Endothelial cell of umbilical vein (primary cell): ENCODE data around the gene TAF1A. TPM values are rescaled to one million over a fixed set of nuclear protein-coding genes. Genes with fewer than 3 reads are reported as not detected.
A peak's percentile ranks its signal among the peaks of the same experiment; 100 is the strongest.

Experiments
- BruUV-seq: library from RNA; stranded (reverse); fragments of 400-500 nt; replicated peaks from 2 replicates; lab custom pipeline; 2021; lab: Mats Ljungman, UMichigan
- CTCF ChIA-PET: fragments of 300-600, 350-600 bp; sonication (Branson Sonifier 250); formaldehyde crosslinking; loops from one replicate; lab custom pipeline; 2021; ENCODE audit warnings: antibody characterized with exemption, inconsistent platforms; lab: Charles Lee
- POLR2A ChIA-PET: fragments of 300-600, 350-600 bp; sonication (Branson Sonifier 250); formaldehyde crosslinking; loops from one replicate; lab custom pipeline; 2021; ENCODE audit warnings: antibody characterized with exemption, inconsistent platforms; lab: Charles Lee
- DNase-seq: peaks from one replicate; pipeline ENCODE4 v3.0.0-alpha.2; 2011; ENCODE audit warnings: low read depth, low spot score
- FAIRE-seq: peaks from 2 replicates; lab custom pipeline; 2011; peaks lifted over from hg19 to GRCh38; lab: Jason Lieb, UNC
- H2AFZ ChIP-seq: 2 replicates; pipeline ENCODE4 v1.6.0; 2012; ENCODE audit warnings: low read depth, low read length, control low read depth, inconsistent platforms
- H3K27ac ChIP-seq: 2 replicates; pipeline ENCODE4 v1.5.1; 2011; ENCODE audit warnings: low read depth, mild to moderate bottlenecking, control low read depth, low read length, moderate library complexity; ENCODE audit not compliant: insufficient read depth
- H3K27me3 ChIP-seq, 2 experiments: 2 replicates each; pipeline versions ENCODE4 v1.6.0 to v1.6.1; 2011; ENCODE audit warnings: low read length in 2 of 2, mixed read lengths in 1 of 2; ENCODE audit not compliant: control insufficient read depth in 2 of 2, insufficient read depth in 2 of 2
- H3K36me3 ChIP-seq, 2 experiments: 2 replicates in 1 of 2; 3 replicates in 1 of 2; pipeline ENCODE4 v1.5.1; 2011; ENCODE audit warnings: low read length in 2 of 2, mild to moderate bottlenecking in 1 of 2, moderate library complexity in 1 of 2; ENCODE audit not compliant: control insufficient read depth in 2 of 2, insufficient read depth in 2 of 2; ENCODE audit errors: extremely low read depth in 1 of 2
- H3K4me1 ChIP-seq: 3 replicates; pipeline ENCODE4 v1.5.1; 2011; ENCODE audit warnings: mild to moderate bottlenecking, low read length; ENCODE audit not compliant: control insufficient read depth, insufficient read depth; ENCODE audit errors: extremely low read depth
- H3K4me2 ChIP-seq: 2 replicates; pipeline ENCODE4 v1.6.1; 2011; ENCODE audit warnings: low read length, control low read depth, mixed read lengths; ENCODE audit not compliant: insufficient read depth
- H3K4me3 ChIP-seq, 3 experiments: fragments of 200-600 bp in 1 of 3; sonication (generic), shearing (Covaris generic) in 1 of 3; replicated peaks in 1 of 3; 2 replicates each; pipeline ENCODE4 v1.5.1; 2011 to 2016; ENCODE audit warnings: control low read depth in 3 of 3, low read length in 3 of 3, mild to moderate bottlenecking in 2 of 3, inconsistent platforms in 1 of 3, low read depth in 1 of 3, moderate library complexity in 1 of 3; ENCODE audit not compliant: insufficient read depth in 1 of 3
- H3K79me2 ChIP-seq: 2 replicates; pipeline ENCODE4 v1.6.0; 2012; ENCODE audit warnings: low read length, inconsistent platforms; ENCODE audit not compliant: control insufficient read depth, insufficient read depth
- H3K9ac ChIP-seq: replicated peaks from 2 replicates; pipeline ENCODE3; 2011; ENCODE audit warnings: low read length, control low read depth; ENCODE audit not compliant: insufficient read depth; ENCODE audit errors: extremely low read depth
- H3K9me1 ChIP-seq: replicated peaks from 3 replicates; pipeline ENCODE4 v1.6.0; 2011; ENCODE audit warnings: mild to moderate bottlenecking, low read length; ENCODE audit not compliant: control insufficient read depth, insufficient read depth; ENCODE audit errors: extremely low read depth
- H3K9me3 ChIP-seq: replicated peaks from 2 replicates; pipeline ENCODE4 v1.5.1; 2012; ENCODE audit warnings: low read length, inconsistent platforms; ENCODE audit not compliant: control insufficient read depth, insufficient read depth
- H4K20me1 ChIP-seq: replicated peaks from 2 replicates; pipeline ENCODE3; 2011; ENCODE audit warnings: mild to moderate bottlenecking, low read length; ENCODE audit not compliant: control insufficient read depth, insufficient read depth; ENCODE audit errors: extremely low read depth
- JUN ChIP-seq: IDR thresholded peaks from 2 replicates; pipeline ENCODE4 v1.6.1; 2011; ENCODE audit warnings: borderline replicate concordance, low read depth; ENCODE audit not compliant: insufficient read length, insufficient read depth
- MAX ChIP-seq: IDR thresholded peaks from 2 replicates; pipeline ENCODE4 v1.6.1; 2011; ENCODE audit not compliant: insufficient read depth, insufficient read length
- MYC ChIP-seq: IDR thresholded peaks from one replicate; pipeline ENCODE4 v1.6.1; 2011; ENCODE audit warnings: mild to moderate bottlenecking, low read depth, low read length
- POLR2A ChIP-seq: IDR thresholded peaks from 2 replicates; pipeline ENCODE4 v1.6.1; 2012; ENCODE audit warnings: low read depth, mild to moderate bottlenecking, control low read depth, low read length
- POLR2AphosphoS5 ChIP-seq: IDR thresholded peaks from 2 replicates; pipeline ENCODE4 v1.6.1; 2012; ENCODE audit warnings: low read depth, mild to moderate bottlenecking, control low read depth, low read length, moderate library complexity; ENCODE audit not compliant: insufficient read depth
- dilution Hi-C: fragments of 300-500 bp; cut with MboI; formaldehyde crosslinking; loops from one replicate; pipeline ENCODE4 v1.15.0; 2019; ENCODE audit warnings: low sequenced_read_pairs; ENCODE audit not compliant: extremely low pct_ligation_motif_present
- intact Hi-C: fragments of 100-400 bp; cut with micrococcal nuclease; formaldehyde crosslinking; loops from one replicate; pipeline ENCODE4 v1.10.0; 2022
- polyA plus RNA-seq, 4 experiments: library from polyadenylated mRNA; depleted of rRNA in 3 of 4; stranded (reverse) in 3 of 4; unstranded in 1 of 4; fragments of >200 nt; gene quantifications; 2 replicates each; pipeline versions ENCODE4 v1.2.1 to v1.2.3, GENCODE V29; 2011 to 2012; ENCODE audit warnings: missing spikeins in 1 of 4
- total RNA-seq: library from RNA; stranded (reverse); gene quantifications from 2 replicates; pipeline ENCODE4 v1.2.3, GENCODE V29; 2021

TAF1A gene
- total and polyA plus RNA-seq, 2 donors (not counting 3 experiments of a cell fraction or from before 2014, with no cell fraction given) = 1.3 to 5.3 TPM

GRCh38 chr1:222618001-222618879 lies 28.5 kb upstream of the TAF1A start, which contains the start of gene MIA3:
Gene MIA3, plus strand, starts transcription at chr1:222618097. Its CDS starts 14 bp downstream, at chr1:222618111.
- intact Hi-C loops = loop anchor here (1.0 to 5.0 kb wide), 3 partner anchors 17 to 36 kb away; no protein-coding TSS in a partner anchor
- Histone ChIP-seq H3K4me2 (peak within 1 kb of the TSS; percentile 76), H3K36me3 (peaks cover 0 to 2% of the 10 kb centered on the region in 2 experiments), H3K27me3 (peaks cover 6 to 21% of the 10 kb centered on the region in 2 experiments), H3K27ac (peak within 1 kb of the TSS; percentile 38), H4K20me1 (no peaks in the 10 kb centered on the region), H3K9me1 (no peaks in the 10 kb centered on the region), H3K79me2 (peaks cover 4% of the 10 kb centered on the region), H2AFZ (peak within 1 kb of the TSS; percentile 98), H3K9ac (peak within 1 kb of the TSS; percentile 63), H3K4me1 (peaks cover 7% of the 10 kb centered on the region), H3K4me3 (peak within 1 kb of the TSS; percentile 19 to 94 (median 45)), H3K9me3 (no peaks in the 10 kb centered on the region)
- TF ChIP-seq POLR2A = peak; percentile 63
- peak; percentile 46 for TF ChIP-seq POLR2AphosphoS5
- no peak for TF ChIP-seq JUN
- no peak for TF ChIP-seq MYC
- no peak for TF ChIP-seq MAX
- no TSS peak for BruUV-seq
- DNase-seq = peak; percentile 22
- ChIA-PET POLR2A (interaction anchor here (0.6 kb wide), 1 partner anchor 15 kb away, joined by 3 read pairs; no protein-coding TSS in a partner anchor), CTCF (interaction anchor here (2.4 to 4.6 kb wide), 2 partner anchors 16 to 153 kb away, joined by 12 to 34 read pairs; no protein-coding TSS in a partner anchor)
- dilution Hi-C loops = no loop called here
- FAIRE-seq = no peak
